Thoracic aorta endothelial cell (primary cell): ENCODE data around the gene FAM135A. TPM values are rescaled to one million over a fixed set of nuclear protein-coding genes. Genes with fewer than 3 reads are reported as not detected.

Experiments
- small RNA-seq: library from RNA; depleted of rRNA; stranded (forward); fragments of <200 nt; gene quantifications from one replicate; pipeline ENCODE3, GENCODE V24; 2012
- total RNA-seq: library from RNA; depleted of rRNA; stranded (reverse); fragments of >200 nt; gene quantifications from 2 replicates; pipeline ENCODE4 v1.2.3, GENCODE V29; 2012

Gene FAM135A
- 28.1 and 33.4 TPM in 2 replicates for total RNA-seq

GRCh38 chr6:70413114-70413991, at the start of gene FAM135A:
Gene FAM135A (plus strand): TSS chr6:70413508. CDS start chr6:70428343, 14,835 bp downstream.

GRCh38 chr6:70566751-70567382, 153.6 kb downstream of the FAM135A start, which contains the start of gene SDHAF4:
Gene SDHAF4 (plus strand): TSS chr6:70566930. CDS start chr6:70566941, 11 bp downstream.

Small RNA genes within 50 kb of the gene (small RNA-seq; reads per million reads assigned to genes)
- not detected for gene RNU7-48P

Other genes with a start within 250 kb of the FAM135A start
- not detected in 2 replicates for gene COL9A1, start 110.4 kb upstream of the FAM135A start, total RNA-seq
- 7.3 and 9.4 TPM in 2 replicates for gene SDHAF4, start 153.4 kb downstream of the FAM135A start, total RNA-seq